ENCODE data around the gene SFMBT2.

GRCh38 chr10:7314170-7314569 is 96.7 kb downstream of the SFMBT2 start:
- TF ChIP-seq CTCF (IDR thresholded peaks at IDR 0.05) = no peak
- TF ChIP-seq POLR2AphosphoS5 (IDR thresholded peaks at IDR 0.05; ENCODE audit: low read depth, low read length) = no peak

Data from Panc1 (cell line).